ENCODE results near the gene MAP3K13.

The MAP3K13 gene

GRCh38 chr3:185420762-185421161 lies 57.8 kb downstream of the MAP3K13 start:
- no peak overlapping the region for H3K27ac ChIP-seq
- TF ChIP-seq CTCF (IDR thresholded peaks at IDR 0.05), result no peak

DNA sequence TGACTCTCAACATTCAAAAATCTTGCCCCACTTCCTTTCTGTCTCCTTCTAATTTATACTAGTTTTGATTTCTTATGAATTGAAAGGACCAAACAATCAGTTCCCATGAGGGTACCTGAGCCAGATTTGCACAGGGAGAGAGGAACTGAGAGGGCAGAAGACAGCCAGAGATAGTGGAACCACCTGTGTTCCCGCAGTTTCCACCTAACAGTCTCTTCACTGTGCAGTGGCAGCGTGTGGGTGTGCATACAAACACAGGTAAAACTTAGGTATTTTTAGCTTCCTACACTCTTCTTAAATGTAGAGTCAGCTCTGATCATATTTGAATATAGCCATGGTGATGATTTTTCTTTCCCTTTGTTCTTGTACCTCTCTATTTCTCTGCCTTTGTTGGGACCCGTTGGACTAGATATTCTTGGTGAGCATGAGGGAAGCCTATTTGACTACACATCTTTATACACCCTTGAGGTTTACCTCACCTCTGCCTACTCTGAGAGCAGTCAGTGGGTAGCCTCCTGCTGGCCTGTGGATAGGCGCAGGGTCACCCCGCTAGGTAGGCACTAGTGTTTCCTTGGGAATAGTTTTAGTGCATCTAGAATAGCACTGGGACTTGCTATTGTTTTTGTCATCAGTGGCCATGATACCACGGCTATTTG lies 58.8 kb downstream of the MAP3K13 start:
- no peak for TF ChIP-seq CTCF (IDR thresholded peaks at IDR 0.05)
- Histone ChIP-seq H3K4me3 (no peak overlapping the region), H3K27ac (no peak overlapping the region)
- DNase-seq (ENCODE audit: low spot score), result no peak

More at GRCh38 chr3:185420762-185421161, 57.8 kb downstream of the MAP3K13 start:
- no peak for DNase-seq (ENCODE audit: low spot score)
- no peak overlapping the region for H3K4me3 ChIP-seq

DNA sequence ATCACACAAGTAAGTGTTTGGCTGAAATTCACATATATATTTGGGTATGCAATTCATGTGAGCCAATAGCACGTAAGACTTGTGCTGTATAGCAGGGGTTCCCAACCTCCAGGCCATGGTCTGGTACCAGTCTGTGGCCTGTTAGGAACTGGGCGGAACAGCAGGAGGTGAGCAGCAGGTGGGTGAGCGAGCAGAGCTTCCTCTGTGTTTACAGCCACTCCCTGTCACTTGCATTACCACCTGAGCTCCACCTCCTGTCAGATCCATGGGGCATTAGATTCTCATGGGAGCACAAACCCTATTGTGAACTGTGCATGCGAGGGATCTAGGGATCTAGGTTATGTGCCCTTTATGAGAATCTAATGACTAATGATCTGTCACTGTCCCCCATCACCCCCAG lies 59.7 kb downstream of the MAP3K13 start:
- Histone ChIP-seq H3K27ac (no peak overlapping the region), H3K4me3 (no peak overlapping the region)
- TF ChIP-seq CTCF (IDR thresholded peaks at IDR 0.05), result no peak
- no peak for DNase-seq (ENCODE audit: low spot score)

- no peak for TF ChIP-seq CTCF (IDR thresholded peaks at IDR 0.05)
- no peak for DNase-seq (ENCODE audit: low spot score)
- H3K4me3 ChIP-seq, result no peak overlapping the region
Observed at GRCh38 chr3:185423178-185423577, 60.2 kb downstream of the MAP3K13 start.

GRCh38 chr3:185424435-185424834 lies 61.5 kb downstream of the MAP3K13 start:
- TF ChIP-seq CTCF (IDR thresholded peaks at IDR 0.05), result no peak
- no peak for DNase-seq (ENCODE audit: low spot score)
- H3K27ac ChIP-seq, result no peak overlapping the region
- H3K4me3 ChIP-seq, result no peak overlapping the region

More at GRCh38 chr3:185423178-185423577, 60.2 kb downstream of the MAP3K13 start:
- no peak overlapping the region for H3K27ac ChIP-seq

DNA sequence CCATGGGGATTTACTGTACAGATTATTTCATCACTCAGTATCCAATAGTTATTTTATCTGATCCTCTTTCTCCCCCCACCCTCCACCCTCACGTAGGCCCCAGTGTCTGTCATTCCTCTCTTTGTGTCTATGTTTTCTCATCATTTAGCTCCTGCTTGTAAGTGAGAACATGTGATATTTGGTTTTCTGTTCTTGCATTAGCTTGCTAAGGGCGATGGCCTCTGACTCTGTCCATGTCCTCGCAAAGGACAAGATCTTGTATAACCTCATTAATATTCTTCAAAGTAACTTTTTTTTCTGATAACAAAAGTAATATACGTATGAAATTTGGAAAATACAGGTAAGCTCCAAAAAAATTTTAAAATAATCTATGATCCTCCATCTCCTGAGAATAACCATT lies 67.4 kb downstream of the MAP3K13 start:
- TF ChIP-seq CTCF (IDR thresholded peaks at IDR 0.05), result no peak
- Histone ChIP-seq H3K27ac (no peak overlapping the region), H3K4me3 (no peak overlapping the region)
- DNase-seq (ENCODE audit: low spot score), result no peak

DNA sequence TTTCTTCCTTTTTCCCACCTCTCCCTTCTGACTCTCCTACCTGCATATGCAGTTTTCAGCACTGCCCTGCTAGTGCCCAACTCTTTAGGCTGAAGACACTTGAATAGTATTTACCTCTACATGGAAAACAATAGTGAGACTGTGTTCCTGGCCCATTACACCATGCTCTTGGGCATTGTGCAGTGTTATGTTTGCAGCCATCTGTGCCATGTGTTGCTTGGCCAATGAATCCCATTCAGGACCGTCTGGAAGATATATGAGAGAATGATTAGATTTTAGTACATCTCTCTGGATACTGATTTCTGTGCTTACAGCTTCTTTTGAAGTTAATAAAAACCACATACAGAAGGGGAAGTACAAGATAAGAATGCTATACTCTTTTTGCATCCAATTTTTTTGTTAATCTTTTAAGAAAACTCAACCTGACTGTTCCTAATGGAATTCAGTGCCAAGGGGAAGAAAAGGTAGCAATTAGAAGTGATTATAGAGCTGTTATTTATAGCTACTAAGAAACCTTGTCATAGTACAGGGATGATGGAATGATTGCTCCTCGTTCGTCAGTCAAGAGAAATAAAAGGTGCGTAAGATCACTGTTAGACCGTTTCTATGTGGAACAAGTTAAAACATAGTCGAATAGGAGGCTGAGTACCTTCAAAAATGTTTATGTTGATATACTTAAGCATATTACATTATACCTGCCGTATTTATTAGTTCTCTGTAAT lies 77.0 kb downstream of the MAP3K13 start:
- no peak for DNase-seq (ENCODE audit: low spot score)
- Histone ChIP-seq H3K27ac (no peak overlapping the region), H3K4me3 (no peak overlapping the region)
- no peak for TF ChIP-seq CTCF (IDR thresholded peaks at IDR 0.05)
